GM19328 (cell line): ENCODE measurements around the gene ZNF177.
"Not testable (repeated sequence)": the region's sequence is repeated elsewhere in the genome, so short reads cannot be mapped to it uniquely, and the experiment has no call there.

Experiments
- ATAC-seq: cut with Tn5 transposase; IDR thresholded peaks from one replicate; pipeline ENCODE4 v1.9.1; 2021; ENCODE audit warnings: mild to moderate bottlenecking, moderate library complexity; ENCODE audit not compliant: unreplicated experiment

ZNF177 gene

GRCh38 chr19:9362905-9363304 lies at the start of gene ZNF177:
TSS of gene ZNF177 (plus strand) at chr19:9363013. CDS start at chr19:9378312, 15,299 bp downstream.
- ATAC-seq: no peak

GRCh38 chr19:9313756-9314155 lies 49.1 kb upstream of the ZNF177 start:
- ATAC-seq: no peak

- no peak for ATAC-seq
Observed at GRCh38 chr19:9321338-9321737, 41.5 kb upstream of the ZNF177 start.

- not testable (repeated sequence) for ATAC-seq
Observed at GRCh38 chr19:9321756-9322155, 41.1 kb upstream of the ZNF177 start.

- not testable (repeated sequence) for ATAC-seq
Observed at GRCh38 chr19:9322201-9322600, 40.6 kb upstream of the ZNF177 start.

- peak; percentile 23 for ATAC-seq
Observed at GRCh38 chr19:9323557-9323918, 39.3 kb upstream of the ZNF177 start.

- ATAC-seq: peak; percentile 82
Observed at GRCh38 chr19:9323919-9324583, 38.8 kb upstream of the ZNF177 start, which contains the start of gene ZNF559. TSS of gene ZNF559 (plus strand) at chr19:9324179. CDS start at chr19:9338550, 14,371 bp downstream.

GRCh38 chr19:9324584-9324962 lies 38.2 kb upstream of the ZNF177 start:
- no peak for ATAC-seq

- ATAC-seq: no peak
Observed at GRCh38 chr19:9329999-9330398, 32.8 kb upstream of the ZNF177 start.

- no peak for ATAC-seq
Observed at GRCh38 chr19:9342610-9343304, 20.1 kb upstream of the ZNF177 start.

GRCh38 chr19:9345005-9345404 lies 17.8 kb upstream of the ZNF177 start:
- ATAC-seq: no peak

- no peak for ATAC-seq
Observed at GRCh38 chr19:9348253-9348652, 14.6 kb upstream of the ZNF177 start.

- ATAC-seq: no peak
Observed at GRCh38 chr19:9348671-9349070, 14.1 kb upstream of the ZNF177 start.

GRCh38 chr19:9352505-9352904 lies 10.3 kb upstream of the ZNF177 start:
- ATAC-seq: no peak

GRCh38 chr19:9353011-9353410 lies 9.8 kb upstream of the ZNF177 start:
- ATAC-seq: no peak

GRCh38 chr19:9354651-9355050 lies 8.2 kb upstream of the ZNF177 start:
- ATAC-seq: no peak

GRCh38 chr19:9370738-9371619 lies 8.2 kb downstream of the ZNF177 start:
- no peak for ATAC-seq

- ATAC-seq: no peak
Observed at GRCh38 chr19:9381361-9381785, 18.6 kb downstream of the ZNF177 start.

- ATAC-seq: no peak
Observed at GRCh38 chr19:9406798-9407352, 44.1 kb downstream of the ZNF177 start.

GRCh38 chr19:9407827-9408226 lies 45.0 kb downstream of the ZNF177 start:
- ATAC-seq: no peak
